Epithelial cell of esophagus (primary cell): ENCODE results near the gene RHBDF2.

Experiments
- DNase-seq: peaks from one replicate; pipeline ENCODE4 v3.0.0; 2010; ENCODE audit warnings: low read depth
- H3K4me3 ChIP-seq: 2 replicates; pipeline ENCODE4 v1.5.1; 2011; ENCODE audit warnings: mild to moderate bottlenecking, low read length, control low read depth
- CTCF ChIP-seq: IDR thresholded peaks from 2 replicates; pipeline ENCODE4 v1.5.1; 2011; ENCODE audit warnings: low read depth, mild to moderate bottlenecking, low read length, control low read depth, inconsistent platforms; ENCODE audit not compliant: insufficient read depth; ENCODE audit errors: missing control alignments

Gene RHBDF2

GRCh38 chr17:76459674-76460073 lies 41.5 kb downstream of the RHBDF2 start:
- H3K4me3 ChIP-seq = no peak overlapping the region
- DNase-seq = no peak
- no peak for TF ChIP-seq CTCF

- TF ChIP-seq CTCF = peak; percentile 67
- peak; percentile 71 for DNase-seq
- H3K4me3 ChIP-seq = no peak overlapping the region
Observed at GRCh38 chr17:76458580-76459490, 42.4 kb downstream of the RHBDF2 start.

- TF ChIP-seq CTCF = no peak
- H3K4me3 ChIP-seq = no peak overlapping the region
- no peak for DNase-seq
Observed at GRCh38 chr17:76453431-76453743, 47.8 kb downstream of the RHBDF2 start.

- peak; percentile 88 for DNase-seq
- peak; percentile 26 for TF ChIP-seq CTCF
Observed at GRCh38 chr17:76452660-76453430, 48.4 kb downstream of the RHBDF2 start, which contains the start of gene UBE2O. UBE2O (minus strand) TSS chr17:76453152; CDS start chr17:76453141, 11 bp downstream.

GRCh38 chr17:76452127-76452659 lies 49.0 kb downstream of the RHBDF2 start:
- TF ChIP-seq CTCF = no peak
- H3K4me3 ChIP-seq = peak overlapping the region; percentile 68
- no peak for DNase-seq

More at GRCh38 chr17:76452660-76453430, 48.4 kb downstream of the RHBDF2 start, which contains the start of gene UBE2O:
- peak within 1 kb of the TSS; percentile 68 for H3K4me3 ChIP-seq

GRCh38 chr17:76451506-76451905 lies 49.7 kb downstream of the RHBDF2 start:
- no peak for DNase-seq
- peak overlapping the region; percentile 68 for H3K4me3 ChIP-seq
- no peak for TF ChIP-seq CTCF
